Measurements from ENCODE around the gene SH3BP5L.

The SH3BP5L gene

DNA sequence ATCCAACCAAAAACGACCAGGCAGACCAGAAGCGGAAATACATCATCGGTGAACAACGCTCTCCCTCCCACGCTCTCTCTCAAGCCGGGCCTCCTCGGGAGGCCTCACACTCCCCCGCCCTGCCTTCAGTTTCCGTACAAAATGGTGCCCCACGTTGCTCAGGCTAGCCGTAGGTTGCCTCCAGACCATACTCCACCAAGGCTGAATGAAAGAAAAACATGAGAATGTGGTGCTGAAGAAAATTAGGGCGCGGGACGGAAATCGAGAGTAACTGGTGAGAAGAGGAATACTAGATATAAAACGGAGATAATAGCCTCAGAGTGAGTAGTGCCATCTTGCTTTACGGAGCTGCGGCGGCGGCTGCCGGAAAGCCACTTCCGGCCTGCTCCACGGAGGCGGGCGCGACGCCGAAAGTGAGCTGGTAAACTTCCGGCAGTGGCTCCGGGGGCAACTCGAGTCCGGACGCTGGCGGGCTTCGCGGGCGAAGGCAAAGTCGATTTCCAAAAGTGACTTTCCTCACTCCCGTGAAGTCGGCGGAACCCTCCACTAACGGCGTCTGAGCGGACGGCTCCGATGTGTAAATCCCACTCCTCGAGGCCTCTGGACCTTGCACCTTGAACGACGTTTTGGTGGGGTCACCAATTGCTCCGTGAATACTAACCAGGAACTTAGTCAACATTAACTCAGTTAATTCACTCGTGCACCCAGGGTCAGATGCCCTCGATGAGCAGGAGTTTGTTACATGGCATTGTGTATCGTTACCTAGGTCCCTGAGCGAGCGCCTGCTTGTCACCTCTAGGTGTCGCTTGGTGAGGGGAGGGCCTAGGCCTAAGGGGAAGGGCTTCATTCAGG lies at the start of gene SH3BP5L:
SH3BP5L (minus strand) TSS at position 7 of the 852 bp plus-strand sequence. CDS start 980 bp downstream, outside the sequence.
- peak; percentile 96 for DNase-seq

DNA sequence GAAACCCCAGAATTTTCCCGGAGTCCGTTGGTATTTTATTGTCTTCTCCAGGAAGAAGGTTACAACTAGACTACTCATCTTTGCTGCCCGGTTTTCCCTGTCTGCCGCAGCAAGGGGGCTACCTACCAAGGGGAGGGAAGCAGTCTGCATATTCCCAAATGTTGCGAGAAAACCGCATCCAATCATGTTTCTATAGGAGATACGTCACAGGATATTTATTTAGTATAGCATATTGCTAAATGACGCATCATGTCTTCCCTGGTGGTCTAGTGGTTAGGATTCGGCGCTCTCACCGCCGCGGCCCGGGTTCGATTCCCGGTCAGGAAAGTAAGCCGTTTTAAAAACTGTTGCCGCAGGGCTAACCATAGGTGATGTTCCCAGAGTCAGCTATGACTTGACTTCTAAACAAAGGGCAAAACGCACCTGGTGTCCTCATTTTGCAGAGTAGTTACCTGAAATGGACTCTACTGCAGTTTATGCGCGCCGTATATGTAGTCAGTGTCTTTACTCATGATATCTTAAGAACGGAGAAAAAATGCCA lies 48.3 kb upstream of the SH3BP5L start:
- no peak for DNase-seq

DNA sequence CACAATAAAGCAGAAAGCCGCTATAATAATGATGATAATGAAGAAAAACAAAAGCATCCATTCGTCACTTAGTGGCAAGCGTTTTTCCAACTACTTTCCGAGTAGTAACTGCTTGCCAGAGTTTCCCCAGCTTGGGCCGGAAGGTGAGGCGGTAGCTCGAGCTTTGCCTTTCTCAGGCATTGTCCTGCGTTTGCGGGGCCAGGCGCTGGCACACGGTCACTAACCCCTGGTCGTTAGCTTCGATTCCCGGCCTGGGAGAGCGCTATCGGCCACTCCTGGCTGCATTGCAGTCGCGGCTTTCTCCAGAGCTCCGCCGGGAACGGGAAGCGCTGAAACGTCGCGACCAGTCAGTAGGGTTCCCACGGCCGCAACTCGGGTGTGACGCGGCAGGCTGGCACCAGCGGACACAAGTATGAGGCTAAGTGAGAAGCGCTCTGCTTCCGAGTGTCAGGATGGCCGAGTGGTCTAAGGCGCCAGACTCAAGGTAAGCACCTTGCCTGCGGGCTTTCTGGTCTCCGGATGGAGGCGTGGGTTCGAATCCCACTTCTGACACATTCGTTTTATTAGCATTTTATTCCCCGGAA lies 47.8 kb upstream of the SH3BP5L start:
- peak; percentile 95 for DNase-seq

DNA sequence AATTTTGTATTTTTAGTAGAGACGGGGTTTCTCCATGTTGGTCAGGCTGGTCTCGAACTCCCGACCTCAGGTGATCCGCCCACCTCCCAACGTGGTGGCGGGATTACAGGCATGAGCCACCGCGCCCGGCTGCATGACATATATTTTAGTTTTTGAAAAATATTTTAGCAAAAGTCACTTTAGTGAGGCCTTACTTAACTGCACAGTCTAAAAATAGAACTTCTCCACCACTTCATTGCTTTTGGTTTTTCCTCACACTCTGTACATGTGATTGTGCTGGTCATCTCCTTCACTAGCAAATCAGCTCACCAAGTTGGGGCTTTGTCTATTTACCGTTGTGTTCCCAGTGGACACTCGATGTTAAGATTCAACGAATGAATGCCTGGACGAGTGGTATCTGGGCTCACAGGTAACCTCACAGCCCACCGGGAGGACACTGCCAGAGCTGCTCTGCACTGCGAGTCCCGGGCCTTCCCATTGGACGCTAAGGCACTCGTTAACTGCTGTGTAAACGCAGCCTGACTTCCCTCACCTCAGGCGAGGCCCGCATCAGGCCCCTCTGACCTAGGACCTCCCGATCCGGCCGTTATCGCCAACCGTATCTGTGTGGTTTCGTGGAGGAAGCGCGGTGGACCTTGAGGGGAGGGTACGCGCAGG lies 47.2 kb upstream of the SH3BP5L start:
- peak; percentile 70 for DNase-seq

DNA sequence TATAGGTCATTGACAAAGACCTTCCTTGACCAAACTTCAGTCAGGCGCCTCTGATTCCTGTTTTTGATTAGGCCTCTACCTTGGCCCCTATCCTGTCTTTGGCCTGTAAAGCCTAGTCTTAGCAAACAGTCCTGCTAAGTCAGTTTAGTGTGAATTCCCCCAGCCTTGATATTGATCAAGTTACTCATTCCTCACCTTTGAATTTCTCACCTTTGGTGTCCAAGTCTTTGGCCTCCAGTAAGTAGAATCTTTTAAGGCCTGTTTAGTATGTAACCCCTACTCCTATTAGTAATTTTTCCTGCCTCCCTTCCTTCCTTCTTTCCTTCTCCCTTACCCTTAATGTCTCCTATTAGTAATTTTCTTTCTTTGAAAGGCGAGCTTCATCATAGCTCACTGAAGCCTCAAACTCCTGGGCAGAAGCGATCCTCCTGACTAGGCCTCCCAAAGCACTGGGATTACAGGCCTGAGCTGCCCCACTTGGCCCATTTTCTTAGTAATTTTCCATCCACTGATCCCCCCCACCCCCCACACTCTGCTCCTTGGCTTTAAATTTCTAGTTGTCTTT lies 46.2 kb upstream of the SH3BP5L start:
- DNase-seq, result peak; percentile 17

DNA sequence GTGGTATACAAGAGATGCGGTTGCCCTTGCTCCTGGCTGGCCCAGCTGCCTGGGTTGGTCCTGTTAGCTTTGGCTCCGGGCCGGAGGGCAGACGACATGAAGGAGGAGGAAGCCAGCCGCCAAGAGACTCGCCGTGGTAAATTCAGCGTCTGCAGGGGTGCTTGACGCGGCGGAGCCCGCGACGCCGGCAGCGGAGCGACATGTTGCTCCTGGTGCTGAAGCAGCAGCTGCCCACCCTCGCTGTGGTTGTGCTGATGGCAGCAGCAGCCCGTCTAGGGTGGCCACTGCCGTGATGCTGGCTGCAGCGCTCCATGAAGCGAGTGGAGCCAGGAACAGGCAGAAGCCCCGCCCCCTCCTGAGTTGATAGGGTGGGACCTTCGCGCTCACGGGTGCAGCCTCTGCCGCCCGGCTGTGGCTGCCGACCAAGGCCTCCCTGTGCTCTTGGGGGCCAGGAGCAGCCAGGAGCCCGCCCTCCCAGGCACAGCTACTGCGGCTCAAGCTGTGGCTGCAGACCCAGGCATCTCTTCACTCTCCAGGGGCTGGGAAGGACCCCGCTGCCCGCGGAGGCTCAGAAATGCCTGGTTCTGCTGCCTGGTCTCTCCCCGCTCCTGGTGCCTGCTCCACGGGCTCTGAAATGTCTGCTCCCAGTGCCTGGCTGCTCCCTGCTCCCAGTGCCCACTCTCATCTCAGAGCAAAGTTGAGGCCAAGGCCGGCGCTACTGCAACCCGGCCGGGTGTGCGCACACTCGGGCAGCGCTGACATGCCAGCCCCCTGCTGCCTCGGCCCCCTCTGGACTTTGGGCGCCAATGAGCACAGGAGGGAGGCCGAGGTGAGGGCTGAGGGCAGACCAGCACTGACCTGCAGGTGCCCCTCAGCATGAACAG lies 37.5 kb upstream of the SH3BP5L start:
- peak; percentile 76 for DNase-seq

DNA sequence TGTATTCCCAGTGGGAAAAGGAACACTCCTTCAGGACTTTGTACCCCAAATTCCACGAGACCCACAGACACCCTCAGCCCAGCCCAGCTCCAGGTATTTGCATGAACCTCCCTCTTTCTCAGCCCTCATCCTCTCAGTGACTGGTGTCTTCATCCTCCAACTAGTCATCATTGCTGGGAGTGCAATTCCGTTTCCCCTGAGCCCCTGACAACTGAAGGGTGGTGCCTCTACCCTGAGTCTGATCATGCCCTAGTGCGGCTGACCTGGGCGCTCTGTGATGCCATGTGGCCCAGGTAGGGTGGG lies 36.9 kb upstream of the SH3BP5L start:
- DNase-seq, result no peak

DNA sequence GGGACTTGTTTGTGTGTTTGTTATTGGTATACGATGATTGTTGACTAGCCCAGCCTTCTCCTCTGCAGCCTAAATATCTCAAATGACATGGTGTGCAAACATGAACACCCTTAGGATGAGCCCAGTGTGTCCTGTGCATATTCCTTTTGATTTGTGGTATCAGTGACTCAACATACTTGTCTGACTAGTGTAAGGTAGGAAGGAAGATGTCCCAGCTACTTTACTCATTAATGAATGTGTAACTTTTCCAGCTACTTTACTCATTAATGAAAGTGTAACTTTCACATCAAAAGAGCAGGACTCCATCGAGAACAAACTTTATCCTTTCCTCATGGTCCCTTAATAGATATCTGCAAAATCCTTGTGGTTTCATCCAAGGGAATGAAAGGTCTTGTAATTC lies 35.9 kb upstream of the SH3BP5L start:
- no peak for DNase-seq

DNA sequence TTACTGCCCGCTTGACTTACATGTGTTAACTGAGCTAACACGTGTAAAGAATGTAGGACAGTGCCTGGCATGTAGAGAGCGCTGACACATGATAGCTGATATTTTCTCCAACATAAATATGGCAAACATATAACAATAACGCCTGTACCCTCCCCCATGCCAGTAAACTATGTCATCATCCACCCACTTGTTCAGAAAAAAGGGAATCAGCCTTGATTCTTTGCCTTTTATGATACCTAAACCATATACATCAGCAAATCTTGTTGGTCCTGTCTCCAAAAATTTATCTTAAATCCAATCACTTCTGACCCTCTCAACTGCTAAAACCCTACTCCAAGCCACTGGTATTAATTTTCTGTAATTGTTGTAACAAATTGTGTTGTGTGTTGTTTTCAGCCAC lies 34.3 kb upstream of the SH3BP5L start:
- DNase-seq, result no peak

DNA sequence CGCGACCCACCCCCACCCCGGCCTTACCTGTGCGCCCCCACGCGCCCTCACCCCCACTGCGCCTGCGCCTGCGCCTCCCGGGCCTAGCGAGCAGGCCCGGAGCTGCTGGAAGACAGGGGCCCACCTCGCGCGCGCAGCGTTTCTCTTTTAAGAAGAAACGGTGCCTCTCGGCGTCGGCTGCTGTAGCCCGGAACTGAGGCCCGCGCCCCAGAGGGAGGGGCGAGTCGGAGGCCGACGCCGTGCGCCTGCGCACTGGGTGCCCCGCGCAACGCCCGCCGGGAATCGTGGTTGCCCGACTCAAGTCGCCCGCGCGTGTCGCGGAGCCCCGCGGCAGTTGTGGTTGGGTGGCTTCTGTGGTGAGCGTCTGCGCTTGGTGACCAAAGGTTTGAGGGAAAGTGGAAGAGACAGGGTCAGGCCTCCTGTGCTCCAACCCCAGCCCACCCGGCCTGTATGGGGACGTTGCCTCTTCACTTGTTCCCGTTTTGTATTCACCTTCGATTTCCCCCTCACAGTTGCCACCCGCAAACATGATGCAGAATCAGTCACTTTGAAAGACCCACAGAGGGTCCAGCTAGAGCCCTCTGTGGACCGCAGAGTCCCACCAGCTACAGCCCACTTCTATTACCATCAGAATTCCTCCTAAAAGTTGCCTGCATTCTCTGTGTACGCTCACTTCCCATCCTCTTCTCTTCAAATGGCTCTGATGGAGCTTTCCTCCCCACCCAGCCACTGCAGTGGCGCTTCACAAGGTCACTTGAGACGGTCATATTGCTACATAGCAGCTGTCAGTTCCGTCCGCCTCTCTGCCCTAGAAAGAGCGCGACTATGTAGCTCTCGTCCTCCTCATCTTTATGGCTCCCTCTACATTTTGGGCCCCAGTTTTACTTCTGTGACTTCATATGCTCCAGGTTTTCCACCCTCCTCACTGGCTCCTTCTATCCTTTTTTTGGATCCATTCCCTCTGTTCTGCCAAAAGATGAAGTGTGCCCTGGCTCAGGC lies 33.5 kb upstream of the SH3BP5L start, which contains the start of gene ZNF692:
ZNF692 (minus strand) TSS at position 195 of the 999 bp plus-strand sequence. CDS start 776 bp downstream, outside the sequence.
- DNase-seq, result peak; percentile 98

DNA sequence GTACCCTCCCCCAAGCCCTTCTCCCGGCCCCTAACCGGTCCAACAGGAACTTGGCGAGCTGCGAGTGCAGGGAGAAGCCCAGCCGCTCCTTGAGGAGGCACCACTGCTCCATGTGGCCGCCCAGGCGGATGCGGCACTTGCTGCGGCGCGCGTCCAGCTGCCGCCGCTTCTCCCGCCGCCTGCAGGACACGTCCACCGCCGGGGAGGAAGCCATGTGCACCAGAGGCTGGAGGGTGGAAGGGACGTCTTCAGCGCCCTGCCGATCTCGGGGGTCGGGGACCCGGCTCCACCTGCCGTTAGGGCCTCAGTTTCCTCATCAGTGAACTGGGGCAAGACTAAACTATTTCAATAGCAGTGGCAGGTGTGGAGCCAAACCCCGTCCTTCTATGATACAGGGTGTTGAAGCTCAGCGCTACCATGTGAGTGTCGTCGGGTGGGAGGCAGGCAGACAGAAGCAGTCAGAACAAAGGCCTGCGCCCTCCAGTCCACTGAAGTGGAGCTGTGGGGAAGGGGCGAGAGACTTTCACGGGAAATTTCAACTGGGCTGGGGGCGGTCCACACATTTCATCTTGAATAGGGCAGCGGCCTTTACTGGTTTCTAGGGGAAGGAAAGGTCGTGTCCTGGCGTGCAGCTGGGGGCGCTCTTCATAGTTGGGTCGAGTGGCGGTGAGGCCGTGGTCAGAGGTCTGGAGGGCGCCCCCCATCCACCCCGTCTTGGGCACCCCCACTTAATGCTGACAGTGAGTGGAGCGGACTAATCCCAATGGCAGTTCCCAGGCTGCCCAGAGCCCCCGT lies 32.6 kb upstream of the SH3BP5L start:
- peak; percentile 67 for DNase-seq

DNA sequence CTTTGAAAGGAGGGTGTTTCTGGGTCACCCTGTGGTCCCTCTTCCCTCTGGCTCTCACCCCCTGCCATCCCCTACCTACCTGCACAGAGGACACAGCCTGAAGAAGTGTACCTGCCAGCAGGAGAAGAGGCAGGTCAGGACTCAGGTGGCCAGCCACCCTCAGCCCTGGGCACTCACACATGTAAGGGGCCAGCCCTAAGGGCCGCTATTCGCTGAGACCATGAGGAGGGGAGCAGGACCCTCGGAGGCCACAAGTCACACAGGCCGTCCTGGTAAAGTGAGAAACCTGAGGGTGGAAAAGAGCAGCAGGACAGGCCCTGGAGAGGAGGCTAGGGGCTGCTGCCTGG lies 32.0 kb upstream of the SH3BP5L start:
- no peak for DNase-seq

DNA sequence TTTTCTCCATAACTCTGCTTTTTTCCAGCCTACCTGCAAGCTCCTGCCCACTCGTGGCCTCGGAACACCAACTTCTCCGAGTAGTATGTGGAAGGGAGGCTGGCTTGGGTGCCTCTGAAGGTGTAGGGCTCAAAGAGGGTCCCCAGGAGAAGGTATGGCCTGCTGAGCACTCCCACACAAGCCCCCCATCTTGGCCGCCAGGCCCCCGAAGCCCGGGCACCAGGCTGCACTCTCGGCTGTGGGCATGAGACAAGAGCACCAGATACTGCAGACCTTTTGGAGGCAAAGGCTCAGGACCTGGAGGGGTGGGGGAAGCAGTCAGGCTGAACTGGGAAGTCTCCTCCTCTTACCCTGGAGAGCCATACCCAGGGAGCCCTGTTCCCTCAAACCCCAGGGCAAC lies 31.5 kb upstream of the SH3BP5L start:
- no peak for DNase-seq

DNA sequence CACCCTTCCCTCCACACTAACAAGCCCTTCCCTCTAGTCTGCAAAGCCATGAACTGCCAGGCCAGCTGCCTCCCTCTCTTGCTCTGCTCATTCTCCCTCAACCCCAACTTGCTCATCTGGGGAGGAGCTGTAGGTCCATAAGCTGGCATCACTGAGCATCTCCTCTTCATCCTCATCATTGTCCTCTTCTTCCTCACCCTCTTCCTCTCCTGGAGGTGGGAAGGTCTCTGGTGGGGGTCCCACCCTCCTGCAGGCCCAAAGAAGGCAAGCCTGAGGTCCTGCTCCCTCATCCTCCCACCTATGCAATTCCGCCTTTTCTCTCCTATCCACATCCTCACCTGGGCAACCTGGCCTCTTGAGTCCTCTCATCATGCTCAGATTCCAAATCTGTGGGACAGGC lies 30.5 kb upstream of the SH3BP5L start:
- DNase-seq, result no peak

DNA sequence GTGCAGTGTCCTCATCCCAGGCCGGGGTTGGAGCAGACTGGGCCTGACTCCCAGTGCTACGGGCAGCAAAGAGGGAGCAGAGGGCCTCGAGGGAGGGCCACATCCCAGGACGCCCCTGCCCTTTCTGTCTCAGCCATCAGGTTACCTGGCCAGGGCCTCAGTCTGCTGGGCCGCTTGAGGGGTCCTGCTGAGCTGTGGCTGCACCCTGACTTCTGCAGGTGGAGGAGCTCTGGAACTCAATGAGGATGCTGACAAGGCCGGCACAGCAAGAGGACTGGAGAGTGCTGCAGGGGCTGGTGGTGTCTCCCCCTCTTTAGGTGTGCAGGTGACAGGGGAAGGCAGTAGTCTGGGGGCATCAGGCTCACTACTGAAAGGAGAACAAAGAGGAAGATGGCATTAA lies 29.9 kb upstream of the SH3BP5L start:
- DNase-seq, result no peak

DNA sequence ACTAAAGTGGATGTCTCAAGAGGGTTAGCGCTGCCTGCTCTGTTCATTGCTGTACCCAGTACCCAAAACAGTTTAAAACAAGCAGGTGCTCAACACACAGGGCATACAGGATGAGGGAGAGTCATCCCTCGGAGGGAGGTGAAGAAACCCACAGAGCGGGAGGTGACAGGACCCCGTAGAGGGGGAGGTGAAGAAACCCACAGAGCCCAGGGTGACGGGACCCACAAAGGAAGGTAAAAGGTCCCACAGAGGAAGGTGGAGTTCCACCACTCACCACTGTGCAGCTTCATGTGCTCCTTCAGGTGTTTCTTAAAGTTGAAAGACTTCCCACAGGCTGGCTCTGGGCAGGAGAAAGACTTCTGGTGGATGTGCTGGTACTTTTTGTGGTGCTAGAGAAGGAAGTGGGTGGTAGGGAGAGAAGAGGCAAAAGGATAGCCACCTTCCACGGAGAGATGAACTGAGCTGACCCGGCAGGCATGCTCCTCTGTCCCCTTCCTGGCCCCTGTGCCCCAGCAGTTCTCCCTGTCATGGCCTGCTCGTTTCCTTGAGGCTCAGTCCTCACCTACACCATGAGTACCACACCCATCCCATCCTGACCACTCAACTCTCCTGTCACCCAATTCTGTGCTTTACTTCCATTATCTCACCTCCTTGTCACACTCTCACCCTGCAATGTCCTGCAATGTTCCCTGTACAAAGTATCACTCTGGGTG lies 28.1 kb upstream of the SH3BP5L start:
- DNase-seq, result no peak

DNA sequence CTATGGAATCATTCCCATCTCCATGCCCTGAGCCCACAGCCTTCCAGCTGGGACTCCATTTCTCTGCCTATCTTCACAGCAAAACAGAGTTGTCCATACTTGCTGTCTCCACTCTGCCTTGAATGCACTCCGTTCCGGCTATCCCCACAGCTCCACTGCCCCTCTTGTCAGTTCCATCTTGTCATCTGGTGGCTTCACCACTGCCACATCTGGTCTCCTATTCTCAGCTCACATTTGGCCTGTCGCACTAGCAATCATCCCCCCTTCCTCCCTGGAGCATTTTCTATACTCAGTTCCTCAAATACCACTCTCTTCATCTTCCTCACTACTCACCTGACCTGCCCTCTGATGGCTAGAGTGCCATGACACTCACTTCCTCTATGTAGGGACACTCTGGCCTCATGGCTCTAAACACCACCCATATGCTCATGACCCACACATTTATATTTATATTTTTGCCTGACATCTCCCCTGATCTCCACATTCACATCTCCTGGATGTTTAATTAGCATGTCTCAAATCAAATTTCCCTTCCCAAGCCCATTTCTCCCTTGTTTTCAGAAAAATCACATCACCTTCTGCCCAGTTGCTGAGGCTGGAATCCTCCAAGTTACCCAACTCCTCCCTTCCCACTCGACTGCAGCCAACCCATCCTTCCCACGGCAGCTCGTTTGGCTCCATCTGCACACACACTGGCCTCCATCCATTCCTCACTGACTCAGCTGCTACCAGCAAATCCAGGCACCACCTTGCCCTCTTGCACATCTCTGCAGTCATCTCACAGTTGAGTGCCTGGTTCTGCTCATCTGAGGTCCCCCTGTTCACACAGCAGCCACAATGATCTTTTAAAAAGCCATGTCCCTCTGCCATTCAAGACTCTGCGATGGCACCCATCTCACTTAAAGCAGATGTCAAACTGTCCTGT lies 27.0 kb upstream of the SH3BP5L start:
- DNase-seq, result no peak

DNA sequence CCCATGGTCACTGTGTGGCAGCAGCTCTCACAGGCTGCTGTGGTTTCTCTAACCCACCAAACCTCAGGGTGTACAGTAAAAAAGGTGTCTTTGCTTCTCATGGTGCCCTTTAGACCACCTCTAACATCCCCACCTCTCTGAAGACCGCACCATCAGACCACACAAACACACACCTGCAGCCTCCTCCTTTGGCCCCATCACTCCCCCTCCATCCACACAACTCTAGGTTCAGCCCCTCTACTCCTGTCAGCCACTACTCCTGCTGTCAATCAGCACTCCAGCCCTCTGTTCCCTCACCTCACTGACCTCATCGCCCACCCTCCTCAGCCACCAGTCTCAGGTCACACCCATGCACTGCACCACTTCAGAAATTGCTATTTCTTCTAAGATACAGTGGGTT lies 25.7 kb upstream of the SH3BP5L start:
- no peak for DNase-seq

Data from fibroblast of skin of right biceps (primary cell).